Caco-2 (cell line): ENCODE measurements around the gene NFKBIE. TPM values are rescaled to one million over a fixed set of nuclear protein-coding genes. Genes with fewer than 3 reads are reported as not detected.

ENCODE experiments used
- BruUV-seq: library from RNA; stranded (reverse); fragments of 400-500 nt; replicated peaks from 2 replicates; lab custom pipeline; 2021; lab: Mats Ljungman, UMichigan
- CTCF ChIA-PET: fragments of 300-600 bp; sonication (Branson Sonifier 250); formaldehyde crosslinking; loops from one replicate; lab custom pipeline; 2022; ENCODE audit warnings: antibody characterized with exemption; lab: Charles Lee
- POLR2A ChIA-PET: fragments of 300-600 bp; sonication (Branson Sonifier 250); formaldehyde crosslinking; loops from one replicate; lab custom pipeline; 2022; ENCODE audit warnings: antibody characterized with exemption; lab: Charles Lee
- DNase-seq, 2 experiments: peaks; one replicate each; pipeline versions ENCODE4 v3.0.0 to v3.0.0-alpha.2; 2020 to 2022
- H3K27me3 ChIP-seq: replicated peaks from 2 replicates; pipeline ENCODE4 v1.6.0; 2011; ENCODE audit warnings: low read length; ENCODE audit not compliant: control insufficient read depth, insufficient read depth
- H3K36me3 ChIP-seq: 2 replicates; pipeline ENCODE4 v1.5.1; 2011; ENCODE audit warnings: low read length; ENCODE audit not compliant: control insufficient read depth, insufficient read depth
- H3K4me1 ChIP-seq: fragments of 250-450 bp; sonication (Bioruptor Pico); 2 replicates; pipeline ENCODE4 v1.5.1; 2020; ENCODE audit warnings: mild to moderate bottlenecking
- H3K4me3 ChIP-seq: 2 replicates; pipeline ENCODE4 v1.5.1; 2011; ENCODE audit warnings: low read depth, mild to moderate bottlenecking, control low read depth, low read length
- H3K9me3 ChIP-seq: fragments of 250-450 bp; sonication (Bioruptor Pico); 2 replicates; pipeline ENCODE4 v1.5.1; 2020; ENCODE audit warnings: mild to moderate bottlenecking, moderate library complexity
- H3K27ac Mint-ChIP-seq: one replicate; pipeline ENCODE4 v1.8.0; 2022; ENCODE audit warnings: mixed read lengths; ENCODE audit not compliant: unreplicated experiment
- H3K27me3 Mint-ChIP-seq: one replicate; pipeline ENCODE4 v1.8.0; 2022; ENCODE audit warnings: mixed read lengths; ENCODE audit not compliant: insufficient read depth, unreplicated experiment
- H3K36me3 Mint-ChIP-seq: one replicate; pipeline ENCODE4 v1.8.0; 2022; ENCODE audit warnings: mild to moderate bottlenecking, mixed read lengths; ENCODE audit not compliant: insufficient read depth, unreplicated experiment
- H3K4me1 Mint-ChIP-seq: one replicate; pipeline ENCODE4 v1.8.0; 2022; ENCODE audit warnings: low read depth, mixed read lengths; ENCODE audit not compliant: unreplicated experiment
- H3K4me3 Mint-ChIP-seq: one replicate; pipeline ENCODE4 v1.8.0; 2022; ENCODE audit warnings: mild to moderate bottlenecking, moderate library complexity, mixed read lengths; ENCODE audit not compliant: unreplicated experiment
- H3K9me3 Mint-ChIP-seq: one replicate; pipeline ENCODE4 v1.8.0; 2022; ENCODE audit warnings: mixed read lengths; ENCODE audit not compliant: unreplicated experiment
- CTCF ChIP-seq, 2 experiments: fragments of 200-600 bp in 1 of 2; IDR thresholded peaks; 1 replicate in 1 of 2; 2 replicates in 1 of 2; pipeline versions ENCODE4 v1.5.1 to v1.8.0; 2011 to 2022; ENCODE audit warnings: antibody characterized with exemption in 1 of 2, control low read depth in 1 of 2, inconsistent platforms in 1 of 2, low read depth in 1 of 2, low read length in 1 of 2, mild to moderate bottlenecking in 1 of 2, moderate library complexity in 1 of 2; ENCODE audit not compliant: insufficient read depth in 1 of 2, severe bottlenecking in 1 of 2, unreplicated experiment in 1 of 2
- intact Hi-C: fragments of 100-400 bp; cut with micrococcal nuclease; formaldehyde crosslinking; loops from one replicate; pipeline ENCODE4 v1.10.0; 2022; ENCODE audit not compliant: unreplicated experiment
- total RNA-seq: library from RNA; stranded (reverse); gene quantifications from 2 replicates; pipeline ENCODE4 v1.2.3, GENCODE V29; 2022

Gene NFKBIE
- total RNA-seq, 1 experiment from 2014 or later, result 8.4 TPM

- CTCF ChIA-PET, result interaction anchor here (0.7 to 1.6 kb wide), 6 partner anchors 9 to 135 kb away, joined by 3 to 8 read pairs (median 4); partner anchors contain the start of gene SLC29A1
- TF ChIP-seq CTCF (IDR thresholded peaks at IDR 0.05; ENCODE audit: insufficient read depth in 1 of 2, low read depth in 1 of 2, low read length in 1 of 2, severe bottlenecking in 1 of 2, unreplicated experiment in 1 of 2), result no peak
- Mint-ChIP-seq H3K27ac (peak within 1 kb of the TSS; percentile 99), H3K4me3 (peak within 1 kb of the TSS; percentile 97), H3K27me3 (no peaks in the 10 kb centered on the region), H3K4me1 (peaks cover 13% of the 10 kb centered on the region), H3K9me3 (no peaks in the 10 kb centered on the region), H3K36me3 (peaks cover 62% of the 10 kb centered on the region)
- Histone ChIP-seq H3K4me1 (peaks cover 15% of the 10 kb centered on the region), H3K4me3 (peak within 1 kb of the TSS; percentile 97), H3K27me3 (no peaks in the 10 kb centered on the region), H3K36me3 (peaks cover 6% of the 10 kb centered on the region), H3K9me3 (no peaks in the 10 kb centered on the region)
- POLR2A ChIA-PET, result interaction anchor here (0.5 to 2.1 kb wide), 13 partner anchors 9 to 442 kb away, joined by 3 to 37 read pairs (median 4); partner anchors contain the start of genes MRPL14, SLC29A1, SLC35B2 and TMEM63B
- DNase-seq, result peak; percentile 95 to 98
- BruUV-seq, result no TSS peak
- intact Hi-C loops, result loop anchor here (5.0 kb wide), 1 partner anchor 429 kb away; no protein-coding TSS in a partner anchor
Observed at GRCh38 chr6:44246663-44247337, 18.6 kb downstream of the NFKBIE start, which contains the start of gene HSP90AB1. Gene HSP90AB1, plus strand, starts transcription at chr6:44247101. Its CDS starts 1,529 bp downstream, at chr6:44248630.

- Mint-ChIP-seq H3K36me3 (peaks cover 55% of the 10 kb centered on the region), H3K4me1 (peaks cover 13% of the 10 kb centered on the region), H3K27me3 (no peaks in the 10 kb centered on the region), H3K27ac (peak overlapping the region; percentile 99), H3K9me3 (no peaks in the 10 kb centered on the region), H3K4me3 (peak overlapping the region; percentile 97)
- H3K36me3 ChIP-seq, result peaks cover 6% of the 10 kb centered on the region
- TF ChIP-seq CTCF (IDR thresholded peaks at IDR 0.05; ENCODE audit: insufficient read depth in 1 of 2, low read depth in 1 of 2, low read length in 1 of 2, severe bottlenecking in 1 of 2, unreplicated experiment in 1 of 2), result peak; percentile 26 to 58
- no peaks in the 10 kb centered on the region for H3K9me3 ChIP-seq
- BruUV-seq, result no TSS peak
- intact Hi-C loops, result loop anchor here (5.0 kb wide), 1 partner anchor 429 kb away; no protein-coding TSS in a partner anchor
- no peaks in the 10 kb centered on the region for H3K27me3 ChIP-seq
- ChIA-PET POLR2A (interaction anchor here (0.5 to 2.1 kb wide), 12 partner anchors 9 to 151 kb away, joined by 3 to 37 read pairs (median 4); partner anchors contain the start of genes MRPL14, SLC29A1, SLC35B2 and TMEM63B), CTCF (interaction anchor here (0.8 to 1.6 kb wide), 5 partner anchors 9 to 134 kb away, joined by 3 to 8 read pairs (median 4); partner anchors contain the start of gene SLC29A1)
- H3K4me3 ChIP-seq, result peak overlapping the region; percentile 97
- DNase-seq, result peak; percentile 92 to 96
- peaks cover 15% of the 10 kb centered on the region for H3K4me1 ChIP-seq
Observed at GRCh38 chr6:44245912-44246662, 19.3 kb downstream of the NFKBIE start.
